ENCODE results near the gene RPL29.
A peak's percentile ranks its signal among the peaks of the same experiment; 100 is the strongest.
"Not testable (repeated sequence)": the region's sequence is repeated elsewhere in the genome, so short reads cannot be mapped to it uniquely, and the experiment has no call there.

The RPL29 gene

DNA sequence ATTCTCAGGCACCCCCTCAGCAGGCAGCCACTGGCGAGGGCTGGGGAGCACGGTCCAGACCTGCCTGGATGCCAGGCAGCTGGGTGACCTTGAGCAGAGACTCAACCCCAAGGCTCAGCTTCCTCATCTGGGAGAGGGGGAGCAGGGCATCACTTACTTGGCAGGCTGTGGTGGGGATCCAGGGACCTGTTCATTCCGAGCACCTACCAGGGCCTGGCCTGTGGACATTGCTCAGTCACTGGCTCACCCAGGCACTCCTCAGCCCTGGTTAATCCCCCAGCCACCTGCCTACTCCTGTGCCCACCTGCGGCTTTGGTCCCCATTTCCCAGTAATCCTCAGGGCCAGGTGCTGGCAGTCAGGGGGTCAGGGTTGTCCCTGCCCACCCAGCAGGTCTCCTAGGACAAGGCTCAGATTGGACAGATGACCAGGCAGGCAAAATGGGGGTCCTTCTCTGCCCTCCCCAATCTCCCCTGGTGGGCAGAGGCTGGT lies 9.3 kb upstream of the RPL29 start:
- DNase-seq, result no peak

- peak; percentile 63 for DNase-seq
Measured at GRCh38 chr3:52004163-52004787, 8.6 kb upstream of the RPL29 start.

DNA sequence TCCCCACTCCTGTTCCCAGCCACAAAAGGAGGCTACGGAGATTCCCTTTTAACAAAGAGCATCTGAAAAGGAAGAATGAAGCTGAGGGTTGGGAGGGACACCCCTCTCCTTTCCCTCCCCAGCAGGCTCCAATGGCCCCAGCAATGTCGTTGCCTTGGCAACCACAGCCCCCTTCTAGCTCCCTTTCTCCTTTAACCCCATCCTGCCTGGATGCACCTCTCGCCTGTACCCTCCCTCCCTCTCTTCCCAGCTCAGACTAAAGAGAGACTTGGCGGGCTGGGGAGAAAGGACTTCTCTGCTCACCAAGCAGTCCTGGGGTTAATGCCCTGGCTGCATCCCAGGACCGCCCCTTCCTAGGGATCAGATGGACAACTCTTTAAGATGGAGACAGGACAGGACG lies 7.1 kb upstream of the RPL29 start:
- DNase-seq, result no peak

DNA sequence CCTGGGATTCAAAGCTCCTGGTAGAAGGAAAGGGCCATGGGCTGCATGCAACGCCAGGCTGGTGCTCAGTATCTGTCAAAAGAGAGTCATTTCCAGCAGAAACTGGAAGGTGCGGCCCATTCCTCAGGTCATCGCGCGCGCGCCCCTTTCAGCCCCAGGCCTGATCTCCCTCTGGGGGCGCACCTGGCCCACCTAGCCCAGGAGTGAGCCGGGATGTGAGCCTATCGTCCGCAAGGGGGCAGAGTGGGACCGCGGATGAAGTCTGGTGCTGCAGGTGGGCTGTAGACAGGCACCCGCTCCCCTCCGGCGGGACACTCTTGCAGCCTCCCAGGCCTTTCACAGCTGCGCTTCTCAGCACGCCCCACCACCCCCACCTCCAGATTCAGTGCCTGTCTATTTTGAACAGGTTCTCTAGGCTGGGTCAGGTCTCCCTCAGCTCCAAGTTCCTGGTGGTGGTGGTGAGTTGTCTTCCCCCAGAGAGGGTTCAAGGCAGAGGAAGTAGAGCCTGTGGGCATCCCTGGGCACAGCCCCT lies 5.8 kb upstream of the RPL29 start:
- DNase-seq, result peak; percentile 88

DNA sequence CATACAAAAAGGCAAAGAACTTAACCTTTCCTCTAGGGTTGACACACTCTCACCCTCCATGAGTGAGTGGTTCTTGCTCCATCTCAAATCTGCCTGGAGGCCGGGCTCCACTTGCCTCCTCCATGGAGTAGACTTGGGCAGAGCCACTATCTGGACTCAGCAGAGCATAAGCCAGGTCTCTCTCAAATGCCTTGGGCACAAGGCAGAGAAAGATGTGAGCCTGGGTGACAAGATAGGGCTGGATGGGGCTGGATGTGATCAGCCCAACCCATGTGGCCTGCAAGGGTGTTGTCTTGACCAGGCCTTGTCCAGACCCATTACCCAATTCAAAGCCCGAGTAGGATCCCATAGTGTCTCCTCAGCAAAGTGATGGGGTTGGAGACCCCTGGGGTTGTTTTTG lies 4.2 kb upstream of the RPL29 start:
- peak; percentile 72 for DNase-seq

DNA sequence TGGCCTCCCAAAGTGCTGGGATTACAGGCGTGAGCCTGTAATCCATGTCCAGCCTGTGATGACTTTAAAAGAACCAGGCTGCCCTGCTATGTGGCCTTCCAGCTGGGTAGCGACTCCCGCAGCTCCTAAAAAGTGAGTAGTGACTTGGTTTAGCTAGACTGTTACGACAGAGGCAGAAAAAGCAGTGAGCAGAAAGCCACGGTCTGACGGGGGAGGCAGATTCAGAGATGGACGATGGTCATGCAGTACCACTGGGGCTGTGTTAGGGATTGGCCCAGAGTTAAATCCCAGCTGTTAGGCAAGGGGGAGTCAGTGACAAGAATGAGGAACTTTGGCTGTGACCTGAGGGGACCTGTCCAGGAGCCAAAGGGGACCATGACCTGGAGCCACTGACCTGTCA lies 3.1 kb upstream of the RPL29 start:
- no peak for DNase-seq

- no peak for DNase-seq
Measured at GRCh38 chr3:51997935-51998596, 2.4 kb upstream of the RPL29 start.

DNA sequence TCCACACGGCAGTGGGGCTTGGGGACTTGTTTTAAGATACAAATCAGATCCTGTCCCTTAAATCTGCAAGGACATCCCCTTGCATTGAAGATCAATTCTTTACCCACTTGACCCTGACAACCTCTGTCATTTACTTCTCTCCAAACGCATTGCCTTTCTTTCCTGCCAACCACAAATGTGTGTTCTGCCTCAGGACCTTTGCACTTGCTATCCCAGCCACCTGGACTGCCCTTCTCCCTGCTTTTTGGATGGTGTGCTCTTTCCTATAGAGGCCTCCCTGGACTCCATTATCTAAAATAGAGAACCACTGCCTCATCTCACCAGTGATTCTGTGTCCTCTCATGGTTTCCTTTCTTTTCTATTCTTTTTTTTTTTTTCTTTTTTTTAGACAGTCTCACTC lies 1.5 kb upstream of the RPL29 start:
- no peak for DNase-seq

DNA sequence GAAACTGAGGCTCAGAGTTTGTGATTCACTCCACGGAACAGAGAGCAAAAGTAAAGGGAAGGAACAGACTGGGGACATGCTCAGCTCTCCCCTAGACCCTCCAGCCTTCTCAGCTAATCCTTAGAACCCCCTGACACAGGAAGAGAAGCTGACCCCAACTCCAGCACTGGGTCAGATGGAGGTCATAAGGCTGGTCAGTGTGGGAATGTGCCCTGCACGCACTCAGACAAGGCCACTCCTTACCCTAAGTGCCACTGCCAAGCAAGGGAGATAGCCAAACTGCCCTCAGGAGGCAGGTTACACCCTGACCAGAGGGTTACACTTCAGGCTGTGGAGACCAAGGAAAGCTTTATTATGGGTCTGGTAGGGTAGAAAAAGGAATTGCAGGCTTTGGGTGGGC lies 1.2 kb downstream of the RPL29 start:
- no peak for DNase-seq

GRCh38 chr3:51993657-51994056 lies 2.0 kb downstream of the RPL29 start:
- not testable (repeated sequence) for DNase-seq

GRCh38 chr3:51992017-51992682 lies 3.5 kb downstream of the RPL29 start:
- peak; percentile 35 for DNase-seq

GRCh38 chr3:51990501-51990971 lies 5.2 kb downstream of the RPL29 start:
- not testable (repeated sequence) for DNase-seq

DNA sequence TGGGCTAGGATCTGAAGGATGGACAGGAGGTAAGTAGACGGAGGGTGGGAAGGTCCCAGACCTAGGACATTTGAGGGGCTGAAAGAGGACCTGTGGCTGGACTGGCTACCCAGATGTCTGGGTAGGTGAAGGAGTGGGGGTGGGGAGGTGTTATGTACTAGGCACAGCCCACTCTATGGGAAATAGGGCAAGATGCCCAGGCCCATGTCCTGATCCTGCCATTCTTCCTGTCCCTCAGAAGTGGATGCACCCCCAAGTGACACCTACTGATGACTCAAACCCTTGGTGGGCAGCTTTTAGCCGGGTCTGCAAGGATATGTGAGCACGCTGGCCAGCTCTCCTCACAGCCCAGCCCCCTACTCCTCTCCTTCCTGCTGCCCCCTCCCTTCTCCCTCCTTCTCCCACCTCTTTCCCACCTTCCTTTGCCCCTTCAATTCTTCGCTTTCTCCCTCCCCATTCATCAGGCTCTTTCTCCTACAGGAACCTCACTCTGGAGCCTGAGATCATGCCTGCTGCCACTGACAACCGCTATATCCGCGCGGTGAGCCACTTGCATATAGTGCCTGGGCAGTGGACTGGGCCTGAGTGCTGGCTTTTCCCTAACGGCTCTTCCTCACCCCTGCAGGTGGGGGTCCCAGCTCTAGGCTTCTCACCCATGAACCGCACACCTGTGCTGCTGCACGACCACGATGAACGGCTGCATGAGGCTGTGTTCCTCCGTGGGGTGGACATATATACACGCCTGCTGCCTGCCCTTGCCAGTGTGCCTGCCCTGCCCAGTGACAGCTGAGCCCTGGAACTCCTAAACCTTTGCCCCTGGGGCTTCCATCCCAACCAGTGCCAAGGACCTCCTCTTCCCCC lies 7.2 kb downstream of the RPL29 start:
- DNase-seq, result no peak

- DNase-seq, result peak; percentile 46
Measured at GRCh38 chr3:51987568-51987967, 8.1 kb downstream of the RPL29 start.

GRCh38 chr3:51986010-51986947 lies 9.4 kb downstream of the RPL29 start:
- DNase-seq, result no peak

DNA sequence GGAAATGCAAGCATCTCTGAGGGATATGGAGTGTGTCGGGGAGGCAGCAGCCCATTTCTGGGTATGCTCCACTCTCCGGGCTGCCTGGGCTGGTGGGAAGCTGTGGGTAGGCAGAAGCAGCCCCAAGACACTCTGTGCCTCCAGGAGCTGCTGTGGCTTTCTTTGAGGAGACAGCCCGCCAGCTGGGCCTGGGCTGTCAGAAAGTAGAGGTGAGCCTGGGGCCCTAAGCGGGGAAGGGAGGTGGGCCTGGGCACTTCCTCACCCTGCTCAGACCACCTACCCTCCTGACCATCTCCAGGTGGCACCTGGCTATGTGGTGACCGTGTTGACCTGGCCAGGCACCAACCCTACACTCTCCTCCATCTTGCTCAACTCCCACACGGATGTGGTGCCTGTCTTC lies 10.6 kb downstream of the RPL29 start:
- DNase-seq, result no peak

GRCh38 chr3:51984269-51984647 lies 11.4 kb downstream of the RPL29 start:
- no peak for DNase-seq

GRCh38 chr3:51983578-51984268 lies 12.0 kb downstream of the RPL29 start:
- no peak for DNase-seq

DNA sequence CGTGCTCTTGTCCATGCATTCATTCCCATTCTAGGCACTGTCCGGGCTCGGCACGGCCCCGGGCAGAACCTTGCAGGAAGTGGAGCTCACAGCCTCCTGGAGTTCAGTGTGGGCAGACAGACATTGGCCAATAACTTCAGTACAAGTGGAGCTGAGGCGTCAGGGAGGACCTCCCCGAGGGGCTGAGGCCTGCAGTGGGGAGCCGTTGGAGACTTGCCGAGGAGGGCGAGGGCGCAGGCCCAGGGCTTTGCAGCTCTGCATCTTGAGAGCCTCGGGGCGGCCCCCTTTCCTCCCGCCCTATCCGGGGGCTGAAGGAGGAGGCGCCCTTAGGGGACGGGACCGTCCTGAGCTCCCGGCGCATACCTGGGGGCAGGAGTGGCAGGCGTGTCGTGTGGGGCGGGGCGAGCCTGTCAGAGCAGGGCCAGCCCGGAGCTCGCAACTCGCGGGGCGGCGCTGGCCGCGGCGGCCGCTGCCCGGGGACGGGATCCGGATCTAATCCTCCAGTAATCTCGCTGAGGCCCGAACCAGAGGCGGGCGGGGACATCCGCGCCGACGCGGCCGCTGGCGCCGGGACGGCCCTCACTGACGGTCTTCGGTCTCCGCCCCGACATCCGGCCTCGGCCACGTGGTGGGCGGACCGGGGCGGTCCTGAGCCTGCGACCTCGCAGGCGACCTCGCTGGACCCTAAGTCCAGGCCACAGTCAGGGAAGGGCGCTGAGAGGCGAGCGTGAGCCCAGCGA lies 12.7 kb downstream of the RPL29 start, which contains the start of gene ACY1:
ACY1 (plus strand) TSS at position 698 of the 740 bp plus-strand sequence. CDS start 530 bp downstream, outside the sequence.
- peak; percentile 94 for DNase-seq

DNA sequence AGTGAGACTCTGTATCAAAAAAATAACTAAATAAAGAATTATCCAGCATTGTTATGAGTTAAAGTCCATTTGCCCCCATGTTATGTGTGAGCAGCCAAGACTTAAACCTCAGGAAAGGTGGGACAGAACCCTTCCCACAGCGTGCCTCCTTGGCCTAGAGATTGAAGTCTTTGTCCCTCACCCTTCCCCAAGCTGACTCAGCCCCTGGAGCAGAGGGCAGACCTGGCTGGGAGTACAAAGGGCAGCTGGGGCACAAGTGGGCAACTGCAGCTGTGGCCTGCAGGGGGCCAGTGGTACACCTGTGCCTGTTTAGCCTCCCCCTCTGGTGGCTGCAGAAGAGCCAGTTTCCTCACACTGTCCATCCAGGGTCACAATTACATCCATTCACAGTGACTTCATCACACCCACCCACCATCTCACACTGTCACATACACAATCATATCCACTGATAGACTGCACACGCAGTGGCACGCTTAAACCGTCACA lies 13.3 kb downstream of the RPL29 start:
- peak; percentile 76 for DNase-seq

Data from hematopoietic multipotent progenitor cell treated with erythropoietin and hydrocortisone succinate and interleukin-3 and kit ligand, for 4 days (in vitro differentiated cells).